Thyroid gland (tissue), 4 donors: Measurements from ENCODE around the gene RDX.

Experiments
- POLR2A ChIP-seq, 2 donors: fragments of 450-650 bp; IDR thresholded peaks; one replicate each; pipeline ENCODE4 v1.6.1; 2017; ENCODE audit warnings: antibody characterized with exemption in 2 of 2, mild to moderate bottlenecking in 2 of 2, moderate library complexity in 1 of 2
- TF ChIP-seq, protein P1 (sequence below), 6 experiments: fragments of 200-600 bp in 3 of 6; fragments of 450-650 bp in 3 of 6; sonication (generic) in 3 of 6; IDR thresholded peaks; one replicate each; pipeline ENCODE4 v1.5.1; 2016 to 2019; ENCODE audit warnings: antibody characterized with exemption in 6 of 6, mild to moderate bottlenecking in 2 of 6, inconsistent platforms in 1 of 6, moderate library complexity in 1 of 6

DNA sequence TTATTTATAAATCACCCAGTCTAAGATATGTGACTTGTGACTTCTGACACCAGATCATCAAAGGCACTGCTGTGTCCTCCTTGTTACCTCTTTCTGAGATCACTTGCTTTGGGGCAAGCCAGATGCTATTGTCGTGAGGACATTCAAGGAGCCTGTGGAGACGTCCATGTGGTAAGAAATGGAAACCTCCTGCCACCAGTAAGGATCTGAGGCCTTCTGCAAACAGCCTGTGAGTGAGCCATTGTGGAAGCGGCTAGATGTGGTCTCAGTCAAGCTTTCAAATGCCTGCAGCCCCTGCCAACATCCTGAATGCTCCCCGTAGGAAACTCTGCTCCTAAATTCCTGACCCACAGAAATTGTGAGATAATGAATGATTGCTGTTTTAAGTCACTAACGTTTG lies 11.7 kb upstream of the RDX start:
- TF ChIP-seq, protein P1, sequence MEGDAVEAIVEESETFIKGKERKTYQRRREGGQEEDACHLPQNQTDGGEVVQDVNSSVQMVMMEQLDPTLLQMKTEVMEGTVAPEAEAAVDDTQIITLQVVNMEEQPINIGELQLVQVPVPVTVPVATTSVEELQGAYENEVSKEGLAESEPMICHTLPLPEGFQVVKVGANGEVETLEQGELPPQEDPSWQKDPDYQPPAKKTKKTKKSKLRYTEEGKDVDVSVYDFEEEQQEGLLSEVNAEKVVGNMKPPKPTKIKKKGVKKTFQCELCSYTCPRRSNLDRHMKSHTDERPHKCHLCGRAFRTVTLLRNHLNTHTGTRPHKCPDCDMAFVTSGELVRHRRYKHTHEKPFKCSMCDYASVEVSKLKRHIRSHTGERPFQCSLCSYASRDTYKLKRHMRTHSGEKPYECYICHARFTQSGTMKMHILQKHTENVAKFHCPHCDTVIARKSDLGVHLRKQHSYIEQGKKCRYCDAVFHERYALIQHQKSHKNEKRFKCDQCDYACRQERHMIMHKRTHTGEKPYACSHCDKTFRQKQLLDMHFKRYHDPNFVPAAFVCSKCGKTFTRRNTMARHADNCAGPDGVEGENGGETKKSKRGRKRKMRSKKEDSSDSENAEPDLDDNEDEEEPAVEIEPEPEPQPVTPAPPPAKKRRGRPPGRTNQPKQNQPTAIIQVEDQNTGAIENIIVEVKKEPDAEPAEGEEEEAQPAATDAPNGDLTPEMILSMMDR (IDR thresholded peaks at IDR 0.05) = no peak
- no peak for TF ChIP-seq POLR2A (IDR thresholded peaks at IDR 0.05)
